Kidney (tissue), 14 donors: Measurements from ENCODE around the gene MLANA. TPM values are rescaled to one million over a fixed set of nuclear protein-coding genes. Genes with fewer than 3 reads are reported as not detected.

Experiments used
- DNase-seq, 5 donors: peaks; one replicate each; pipeline ENCODE4 v3.0.0-alpha.2; 2013 to 2020
- FAIRE-seq: peaks from 2 replicates; lab custom pipeline; 2012; peaks lifted over from hg19 to GRCh38; lab: Jason Lieb, UNC
- H3K27ac ChIP-seq, 2 donors: one replicate each; pipeline ENCODE4 v1.7.0; 2013; ENCODE audit warnings: low read depth in 2 of 2, low read length in 2 of 2, inconsistent platforms in 1 of 2
- H3K27me3 ChIP-seq: one replicate; pipeline ENCODE4 v1.7.1; 2013; ENCODE audit warnings: low read length, inconsistent platforms; ENCODE audit not compliant: control insufficient read depth, insufficient read depth
- H3K36me3 ChIP-seq, 3 donors: one replicate each; pipeline versions ENCODE4 v1.7.0 to v1.7.1; 2013; ENCODE audit warnings: low read length in 3 of 3, control low read depth in 1 of 3, inconsistent platforms in 1 of 3; ENCODE audit not compliant: insufficient read depth in 3 of 3, control insufficient read depth in 2 of 3
- H3K4me1 ChIP-seq, 3 donors: one replicate each; pipeline versions ENCODE4 v1.7.0 to v1.7.1; 2013; ENCODE audit warnings: low read length in 3 of 3, inconsistent platforms in 1 of 3, low read depth in 1 of 3; ENCODE audit not compliant: control insufficient read depth in 2 of 3, insufficient read depth in 2 of 3
- H3K4me3 ChIP-seq, 3 donors: one replicate each; pipeline versions ENCODE4 v1.7.0 to v1.8.1; 2013; ENCODE audit warnings: low read length in 3 of 3, control low read depth in 1 of 3, inconsistent platforms in 1 of 3
- H3K9ac ChIP-seq, 3 donors: one replicate each; pipeline versions ENCODE4 v1.7.0 to v1.7.1; 2013; ENCODE audit warnings: low read length in 3 of 3, control low read depth in 1 of 3, inconsistent platforms in 1 of 3
- H3K9me3 ChIP-seq, 3 donors: one replicate each; pipeline versions ENCODE4 v1.7.0 to v1.7.1; 2013; ENCODE audit warnings: low read length in 3 of 3, control low read depth in 1 of 3, inconsistent platforms in 1 of 3; ENCODE audit not compliant: control insufficient read depth in 2 of 3, insufficient read depth in 1 of 3
- CTCF ChIP-seq: IDR thresholded peaks from 3 replicates; pipeline ENCODE4 v1.5.1; 2012; ENCODE audit warnings: mild to moderate bottlenecking, moderate library complexity, borderline replicate concordance; ENCODE audit not compliant: insufficient read depth; ENCODE audit errors: extremely low read depth
- intact Hi-C: fragments of 100-400 bp; cut with DNase I; formaldehyde crosslinking; loops from one replicate; pipeline ENCODE4 v1.11.1; 2022
- polyA plus RNA-seq: library from polyadenylated mRNA; stranded (reverse); fragments of 350-450 nt; fragmentation: Illumina TruSeq; extraction: RNeasy Lipid Tissue Mini Kit (QIAGEN cat#74804); gene quantifications from one replicate; pipeline ENCODE4 v1.2.3, GENCODE V29; 2014; ENCODE audit warnings: low read depth, low replicate concordance; ENCODE audit not compliant: insufficient read depth
- total RNA-seq: library from RNA; stranded (reverse); fragmentation: NEBNext Ultra II Directional; extraction: Animal tissue kit (Norgen Biotek cat#: 25700); gene quantifications from one replicate; pipeline ENCODE4 v1.2.1, GENCODE V29; 2021
- donor health status: control.
- donor health status: control.
- donor health status: control.
- donor health status: control.
- donor health status: control.
- donor health status: DM: yes; HTN: yes; CAD: no.
- donor health status: Normal renal cell carcinoma (clear cell type).

Gene MLANA
- total and polyA plus RNA-seq, 2 donors from 2014 or later: not detected

GRCh38 chr9:5931657-5932056 is 41.0 kb downstream of the MLANA start:
- Histone ChIP-seq H3K4me1 (peaks cover 0 to 3% (median 0%) of the 10 kb centered on the region in 3 donors), H3K27ac (no peak overlapping the region), H3K36me3 (no peaks in the 10 kb centered on the region), H3K4me3 (no peak overlapping the region), H3K27me3 (no peaks in the 10 kb centered on the region), H3K9me3 (no peaks in the 10 kb centered on the region), H3K9ac (no peak overlapping the region)
- DNase-seq: peak in 1 of 5 donors; percentile 15
- no peak for TF ChIP-seq CTCF
- intact Hi-C loops: no loop called here
- FAIRE-seq: peak; percentile 62

- no peak overlapping the region for H3K27ac ChIP-seq
- H3K9me3 ChIP-seq: no peaks in the 10 kb centered on the region
- DNase-seq (no peak), FAIRE-seq (peak; percentile 72)
- H3K4me1 ChIP-seq: no peaks in the 10 kb centered on the region
- intact Hi-C loops: no loop called here
- no peak for TF ChIP-seq CTCF
- H3K9ac ChIP-seq: no peak overlapping the region
- H3K4me3 ChIP-seq: no peak overlapping the region
- H3K36me3 ChIP-seq: no peaks in the 10 kb centered on the region
- H3K27me3 ChIP-seq: no peaks in the 10 kb centered on the region
Observed at GRCh38 chr9:5938449-5938848, 47.8 kb downstream of the MLANA start.

- intact Hi-C loops: no loop called here
- Histone ChIP-seq H3K9me3 (no peaks in the 10 kb centered on the region), H3K9ac (no peak overlapping the region), H3K27ac (no peak overlapping the region), H3K36me3 (no peaks in the 10 kb centered on the region), H3K4me1 (no peaks in the 10 kb centered on the region), H3K27me3 (no peaks in the 10 kb centered on the region), H3K4me3 (no peak overlapping the region)
- DNase-seq (no peak), FAIRE-seq (no peak)
- no peak for TF ChIP-seq CTCF
Observed at GRCh38 chr9:5939530-5939929, 48.8 kb downstream of the MLANA start.

GRCh38 chr9:5941214-5941613 is 50.5 kb downstream of the MLANA start:
- DNase-seq: no peak
- no peak overlapping the region for H3K4me3 ChIP-seq
- no peak overlapping the region for H3K9ac ChIP-seq
- no peak for TF ChIP-seq CTCF
- intact Hi-C loops: no loop called here
- H3K9me3 ChIP-seq: no peaks in the 10 kb centered on the region
- H3K27me3 ChIP-seq: no peaks in the 10 kb centered on the region
- peak; percentile 11 for FAIRE-seq
- no peaks in the 10 kb centered on the region for H3K4me1 ChIP-seq
- H3K27ac ChIP-seq: no peak overlapping the region
- H3K36me3 ChIP-seq: no peaks in the 10 kb centered on the region
